HFF-Myc (cell line): Measurements from ENCODE around the gene STX12.

Experiments used
- DNase-seq: peaks from one replicate; pipeline ENCODE4 v3.0.0-alpha.2; 2011; ENCODE audit warnings: low read depth; ENCODE audit errors: extremely low read depth
- H3K4me3 ChIP-seq: replicated peaks from 2 replicates; pipeline ENCODE4 v1.5.1; 2011; ENCODE audit warnings: low read depth, mild to moderate bottlenecking, control low read depth, low read length
- TF ChIP-seq, protein P1 (sequence below): IDR thresholded peaks from 2 replicates; pipeline ENCODE4 v1.5.1; 2012; ENCODE audit warnings: mild to moderate bottlenecking, low read depth, low read length, control low read depth; ENCODE audit errors: missing control alignments

Gene STX12

DNA sequence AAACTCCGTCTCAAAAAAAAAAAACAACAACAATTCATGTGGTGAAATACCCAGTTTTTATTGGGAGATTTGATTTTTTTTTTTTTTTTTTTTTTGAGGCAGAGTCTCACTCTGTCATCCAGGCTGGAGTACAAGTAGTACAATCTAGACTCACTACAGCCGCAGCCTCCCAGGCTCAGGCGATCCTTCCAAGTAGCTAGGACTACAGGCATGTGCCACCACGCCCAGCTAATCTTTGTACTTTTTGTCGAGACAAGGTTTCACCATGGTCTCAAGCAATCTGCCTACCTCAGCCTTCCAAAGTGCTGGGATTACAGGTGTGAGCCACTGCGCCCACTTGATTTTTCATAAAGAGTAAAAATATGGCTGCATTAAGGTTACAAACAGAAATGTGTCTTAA is 31.9 kb upstream of the STX12 start:
- DNase-seq: no peak
- TF ChIP-seq, protein P1, sequence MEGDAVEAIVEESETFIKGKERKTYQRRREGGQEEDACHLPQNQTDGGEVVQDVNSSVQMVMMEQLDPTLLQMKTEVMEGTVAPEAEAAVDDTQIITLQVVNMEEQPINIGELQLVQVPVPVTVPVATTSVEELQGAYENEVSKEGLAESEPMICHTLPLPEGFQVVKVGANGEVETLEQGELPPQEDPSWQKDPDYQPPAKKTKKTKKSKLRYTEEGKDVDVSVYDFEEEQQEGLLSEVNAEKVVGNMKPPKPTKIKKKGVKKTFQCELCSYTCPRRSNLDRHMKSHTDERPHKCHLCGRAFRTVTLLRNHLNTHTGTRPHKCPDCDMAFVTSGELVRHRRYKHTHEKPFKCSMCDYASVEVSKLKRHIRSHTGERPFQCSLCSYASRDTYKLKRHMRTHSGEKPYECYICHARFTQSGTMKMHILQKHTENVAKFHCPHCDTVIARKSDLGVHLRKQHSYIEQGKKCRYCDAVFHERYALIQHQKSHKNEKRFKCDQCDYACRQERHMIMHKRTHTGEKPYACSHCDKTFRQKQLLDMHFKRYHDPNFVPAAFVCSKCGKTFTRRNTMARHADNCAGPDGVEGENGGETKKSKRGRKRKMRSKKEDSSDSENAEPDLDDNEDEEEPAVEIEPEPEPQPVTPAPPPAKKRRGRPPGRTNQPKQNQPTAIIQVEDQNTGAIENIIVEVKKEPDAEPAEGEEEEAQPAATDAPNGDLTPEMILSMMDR: no peak
- H3K4me3 ChIP-seq: no peak overlapping the region

DNA sequence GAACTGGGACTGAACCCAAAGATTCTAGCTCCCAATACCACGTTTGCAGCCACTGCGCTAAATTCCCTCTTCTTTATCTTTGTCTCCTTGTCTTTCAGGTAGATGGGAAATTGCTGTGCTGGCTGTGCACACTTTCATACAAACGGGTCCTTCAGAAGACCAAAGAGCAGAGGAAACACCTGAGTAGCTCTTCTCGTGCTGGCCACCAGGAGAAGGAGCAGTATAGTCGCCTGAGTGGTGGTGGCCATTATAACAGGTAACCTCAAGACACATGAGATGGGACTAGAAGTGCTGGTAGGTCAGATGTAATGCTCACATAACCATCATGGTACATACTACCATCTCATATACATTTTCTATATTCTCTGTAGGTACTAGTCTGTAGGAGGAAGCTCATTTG is 28.5 kb upstream of the STX12 start:
- TF ChIP-seq, protein P1: no peak
- no peak overlapping the region for H3K4me3 ChIP-seq
- no peak for DNase-seq

DNA sequence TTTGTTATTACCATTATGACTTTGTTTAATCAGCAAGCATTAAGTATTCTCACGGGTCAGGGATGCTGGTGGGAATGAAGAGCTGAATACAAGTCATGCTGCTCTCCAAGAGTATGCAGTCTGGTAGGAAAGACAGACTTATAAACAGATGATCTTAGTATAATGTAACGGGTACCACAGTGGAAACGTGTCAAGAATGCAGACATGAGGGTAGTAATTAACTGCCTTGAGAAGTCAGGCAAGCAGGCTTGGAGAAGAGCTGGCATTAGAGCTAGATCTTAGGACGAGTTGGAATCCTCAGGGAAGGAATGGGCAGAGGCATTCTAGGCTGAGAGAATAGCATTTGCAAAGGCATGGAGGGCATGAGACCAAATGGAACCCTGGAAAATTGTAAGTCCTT is 27.6 kb upstream of the STX12 start:
- TF ChIP-seq, protein P1: no peak
- no peak for DNase-seq
- no peak overlapping the region for H3K4me3 ChIP-seq

DNA sequence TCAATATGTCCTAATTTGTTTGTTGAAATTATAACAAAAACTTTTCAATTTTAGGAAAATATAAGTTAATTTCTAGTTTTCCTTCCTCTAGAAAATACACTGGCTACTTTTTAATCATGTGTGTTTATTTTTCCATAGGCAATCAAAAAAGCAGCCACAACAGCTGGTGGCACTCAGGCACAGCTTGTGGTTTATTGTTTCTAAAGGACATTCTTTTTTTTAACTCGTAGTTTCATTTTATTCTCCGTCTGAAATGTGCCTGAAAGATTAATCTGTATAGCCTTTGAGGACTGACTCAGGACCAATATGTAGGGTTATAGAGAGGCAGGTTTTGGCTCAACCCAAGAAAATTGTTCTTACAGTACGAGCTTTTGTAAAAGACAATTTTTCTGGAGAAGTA is 20.7 kb upstream of the STX12 start:
- no peak for DNase-seq
- TF ChIP-seq, protein P1: no peak
- no peak overlapping the region for H3K4me3 ChIP-seq

DNA sequence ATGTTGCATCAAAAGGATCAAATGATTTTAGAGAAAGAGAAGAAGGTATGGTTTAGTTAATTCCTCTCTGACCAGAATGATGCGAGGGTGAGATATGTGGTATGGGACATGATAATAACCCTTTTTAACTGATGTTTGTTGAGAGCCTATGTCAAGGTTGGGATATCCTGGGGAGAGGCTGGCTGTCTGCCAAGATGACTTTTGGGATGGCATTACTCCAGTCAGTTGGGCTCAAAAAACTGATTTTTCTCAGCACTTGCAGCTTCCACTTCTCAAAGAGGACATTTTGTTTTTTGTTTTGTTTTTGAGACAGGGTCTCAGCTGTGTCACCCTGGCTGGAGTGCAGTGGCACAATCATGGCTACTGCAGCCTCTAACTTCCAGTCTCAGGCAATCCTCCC is 17.7 kb upstream of the STX12 start:
- H3K4me3 ChIP-seq: no peak overlapping the region
- no peak for DNase-seq

DNA sequence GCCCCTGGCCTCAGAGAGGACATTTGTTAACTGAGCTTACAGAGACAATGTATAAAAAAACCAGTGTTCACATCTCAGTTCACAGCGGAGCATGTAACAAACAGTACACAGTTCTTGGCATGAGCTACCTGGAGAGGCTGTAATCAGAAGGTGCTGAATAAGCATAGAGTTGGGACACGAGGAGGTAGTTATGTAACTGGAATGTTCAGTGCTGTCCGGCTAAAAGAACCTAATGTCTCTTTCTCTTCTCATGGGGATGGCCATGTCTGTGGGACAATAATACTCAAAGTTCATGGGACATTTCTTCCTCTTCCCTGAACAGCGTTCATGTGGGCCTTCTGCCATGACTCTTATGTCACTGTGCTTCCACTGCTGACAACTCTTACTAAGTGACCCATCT is 17.2 kb upstream of the STX12 start:
- no peak for DNase-seq
- H3K4me3 ChIP-seq: no peak overlapping the region

More for the DNA sequence above, 17.7 kb upstream of the STX12 start:
- TF ChIP-seq, protein P1: no peak

DNA sequence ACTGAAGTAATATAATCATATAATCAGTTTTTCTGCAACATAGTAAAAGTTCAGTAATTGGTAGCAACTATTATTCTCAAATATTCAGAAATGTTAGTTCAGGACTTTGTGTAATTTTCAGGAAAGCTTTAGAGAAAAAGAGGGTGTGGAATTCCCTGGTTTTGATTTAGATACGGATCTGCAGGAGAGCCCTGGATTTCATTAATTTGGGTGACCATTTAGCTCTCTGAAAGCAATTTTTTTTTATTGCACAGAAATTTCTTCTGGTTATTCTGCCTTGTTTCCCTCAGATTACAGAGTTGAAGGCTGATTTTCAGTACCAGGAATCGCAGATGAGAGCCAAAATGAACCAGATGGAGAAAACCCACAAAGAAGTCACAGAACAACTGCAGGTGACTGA is 13.8 kb upstream of the STX12 start:
- DNase-seq: no peak
- TF ChIP-seq, protein P1: no peak
- no peak overlapping the region for H3K4me3 ChIP-seq

More for the DNA sequence above, 17.2 kb upstream of the STX12 start:
- TF ChIP-seq, protein P1: no peak
